Osteoblast (primary cell): ENCODE data around the gene MUSK. TPM values are rescaled to one million over a fixed set of nuclear protein-coding genes. Genes with fewer than 3 reads are reported as not detected.
A peak's percentile ranks its signal among the peaks of the same experiment; 100 is the strongest.

Experiments used
- DNase-seq: peaks from one replicate; pipeline ENCODE4 v3.0.0; 2011; ENCODE audit warnings: low spot score, mixed read lengths; ENCODE audit not compliant: insufficient read length; ENCODE audit errors: missing footprints
- H2AFZ ChIP-seq: 2 replicates; pipeline ENCODE4 v1.6.0; 2011; ENCODE audit warnings: mild to moderate bottlenecking, low read length
- H3K27ac ChIP-seq: 2 replicates; pipeline ENCODE4 v1.5.1; 2011; ENCODE audit warnings: mild to moderate bottlenecking, low read depth, low read length, moderate library complexity
- H3K27me3 ChIP-seq: 2 replicates; pipeline ENCODE4 v1.6.0; 2012; ENCODE audit warnings: mild to moderate bottlenecking, control low read depth, inconsistent platforms, low read length, moderate library complexity; ENCODE audit not compliant: insufficient read depth
- H3K36me3 ChIP-seq: 2 replicates; pipeline ENCODE4 v1.5.1; 2011; ENCODE audit warnings: mild to moderate bottlenecking, low read length, control low read depth, moderate library complexity; ENCODE audit not compliant: insufficient read depth
- H3K4me1 ChIP-seq: 2 replicates; pipeline ENCODE4 v1.5.1; 2011; ENCODE audit warnings: mild to moderate bottlenecking, low read length, control low read depth, moderate library complexity; ENCODE audit not compliant: insufficient read depth
- H3K4me2 ChIP-seq: 2 replicates; pipeline ENCODE4 v1.6.0; 2011; ENCODE audit warnings: mild to moderate bottlenecking, low read length; ENCODE audit not compliant: insufficient read depth
- H3K4me3 ChIP-seq: fragments of 200-600 bp; sonication (generic); 3 replicates; pipeline ENCODE4 v1.5.1; 2012; ENCODE audit warnings: mild to moderate bottlenecking, low read length, inconsistent platforms; ENCODE audit not compliant: insufficient read depth
- H3K79me2 ChIP-seq: 2 replicates; pipeline ENCODE4 v1.6.0; 2012; ENCODE audit warnings: mild to moderate bottlenecking, low read length, control low read depth, inconsistent platforms; ENCODE audit not compliant: insufficient read depth
- H3K9me3 ChIP-seq: 2 replicates; pipeline ENCODE4 v1.5.1; 2011; ENCODE audit warnings: low read depth, low read length, control low read depth
- H4K20me1 ChIP-seq: 2 replicates; pipeline ENCODE4 v1.6.0; 2012; ENCODE audit warnings: mild to moderate bottlenecking, low read length, control low read depth; ENCODE audit not compliant: insufficient read depth
- CTCF ChIP-seq: IDR thresholded peaks from 2 replicates; pipeline ENCODE4 v1.5.1; 2011; ENCODE audit warnings: mild to moderate bottlenecking, low read depth, low read length, moderate library complexity; ENCODE audit errors: extremely low read depth
- total RNA-seq: library from RNA; depleted of rRNA; stranded (reverse); fragments of >200 nt; gene quantifications from 2 replicates; pipeline ENCODE4 v1.2.3, GENCODE V29; 2012

Gene MUSK
- total RNA-seq, 1 donor, result under 0.01 TPM

- no peak for TF ChIP-seq CTCF
- Histone ChIP-seq H2AFZ (no peak overlapping the region), H3K4me1 (peaks cover 66% of the 10 kb centered on the region)
Observed at GRCh38 chr9:110748251-110748893, 79.8 kb downstream of the MUSK start.

GRCh38 chr9:110750272-110750671 lies 81.7 kb downstream of the MUSK start:
- TF ChIP-seq CTCF, result no peak
- Histone ChIP-seq H3K79me2 (no peaks in the 10 kb centered on the region), H3K36me3 (no peaks in the 10 kb centered on the region), H2AFZ (peak overlapping the region; percentile 42), H3K4me2 (peak overlapping the region; percentile 47), H3K27ac (peak overlapping the region; percentile 29), H4K20me1 (no peaks in the 10 kb centered on the region), H3K27me3 (no peaks in the 10 kb centered on the region), H3K4me1 (peaks cover 57% of the 10 kb centered on the region), H3K4me3 (no peak overlapping the region), H3K9me3 (no peaks in the 10 kb centered on the region)
- no peak for DNase-seq

More at GRCh38 chr9:110748251-110748893, 79.8 kb downstream of the MUSK start:
- H3K36me3 ChIP-seq, result no peaks in the 10 kb centered on the region
- H3K9me3 ChIP-seq, result no peaks in the 10 kb centered on the region
- no peak overlapping the region for H3K4me3 ChIP-seq
- no peaks in the 10 kb centered on the region for H3K79me2 ChIP-seq
- no peak for DNase-seq
- H4K20me1 ChIP-seq, result no peaks in the 10 kb centered on the region
- H3K4me2 ChIP-seq, result no peak overlapping the region
- H3K27me3 ChIP-seq, result no peaks in the 10 kb centered on the region
- H3K27ac ChIP-seq, result no peak overlapping the region

- Histone ChIP-seq H3K9me3 (no peaks in the 10 kb centered on the region), H3K4me3 (no peak overlapping the region), H3K4me1 (peaks cover 46% of the 10 kb centered on the region), H4K20me1 (no peaks in the 10 kb centered on the region), H2AFZ (no peak overlapping the region), H3K36me3 (no peaks in the 10 kb centered on the region), H3K27me3 (no peaks in the 10 kb centered on the region), H3K27ac (peak overlapping the region; percentile 76), H3K79me2 (no peaks in the 10 kb centered on the region), H3K4me2 (no peak overlapping the region)
- DNase-seq, result no peak
- no peak for TF ChIP-seq CTCF
Observed at GRCh38 chr9:110751971-110752370, 83.4 kb downstream of the MUSK start.

- no peak overlapping the region for H2AFZ ChIP-seq
- peak overlapping the region; percentile 76 for H3K27ac ChIP-seq
Observed at GRCh38 chr9:110752766-110753165, 84.2 kb downstream of the MUSK start.

More at GRCh38 chr9:110752766-110753165, 84.2 kb downstream of the MUSK start:
- Histone ChIP-seq H4K20me1 (no peaks in the 10 kb centered on the region), H3K4me2 (no peak overlapping the region), H3K4me3 (no peak overlapping the region), H3K79me2 (no peaks in the 10 kb centered on the region), H3K4me1 (peaks cover 46% of the 10 kb centered on the region), H3K9me3 (no peaks in the 10 kb centered on the region), H3K27me3 (no peaks in the 10 kb centered on the region), H3K36me3 (no peaks in the 10 kb centered on the region)
- no peak for TF ChIP-seq CTCF
- DNase-seq, result peak; percentile 89
